Measurements from ENCODE around the gene MEGF8. TPM values are rescaled to one million over a fixed set of nuclear protein-coding genes. Genes with fewer than 3 reads are reported as not detected.
A peak's percentile ranks its signal among the peaks of the same experiment; 100 is the strongest.

MEGF8 gene
- total and polyA plus RNA-seq, 9 of the 15 experiments (the other 6 are each of a cell fraction or from before 2014, with no cell fraction given): 0.28 to 13.1 (median 3.0) TPM

GRCh38 chr19:42374826-42375376, 49.5 kb downstream of the MEGF8 start:
- H3K79me2 ChIP-seq (ENCODE audit: control insufficient read depth, insufficient read depth, low read length): no peaks in the 10 kb centered on the region
- ChIA-PET CTCF (ENCODE audit: low intra/inter-chr PET ratio) (no interaction called here), POLR2A (no interaction called here)
- no peak overlapping the region for H2AFZ ChIP-seq (ENCODE audit: low read depth, low read length)
- H3K4me1 ChIP-seq (replicated peaks in 1 of 2; ENCODE audit: control insufficient read depth in 2 of 2, insufficient read depth in 2 of 2, low read length in 2 of 2): peaks cover 0 to 38% of the 10 kb centered on the region in 2 experiments; a peak in 3 of 5 replicates
- in situ Hi-C loops (cut with MboI) (no loop called here), intact Hi-C loops (cut with micrococcal nuclease) (no loop called here)
- peak; percentile 29 for TF ChIP-seq ZFP36 (IDR thresholded peaks at IDR 0.05; ENCODE audit: low read depth, low read length, partially characterized antibody)
- TF ChIP-seq, protein P1, sequence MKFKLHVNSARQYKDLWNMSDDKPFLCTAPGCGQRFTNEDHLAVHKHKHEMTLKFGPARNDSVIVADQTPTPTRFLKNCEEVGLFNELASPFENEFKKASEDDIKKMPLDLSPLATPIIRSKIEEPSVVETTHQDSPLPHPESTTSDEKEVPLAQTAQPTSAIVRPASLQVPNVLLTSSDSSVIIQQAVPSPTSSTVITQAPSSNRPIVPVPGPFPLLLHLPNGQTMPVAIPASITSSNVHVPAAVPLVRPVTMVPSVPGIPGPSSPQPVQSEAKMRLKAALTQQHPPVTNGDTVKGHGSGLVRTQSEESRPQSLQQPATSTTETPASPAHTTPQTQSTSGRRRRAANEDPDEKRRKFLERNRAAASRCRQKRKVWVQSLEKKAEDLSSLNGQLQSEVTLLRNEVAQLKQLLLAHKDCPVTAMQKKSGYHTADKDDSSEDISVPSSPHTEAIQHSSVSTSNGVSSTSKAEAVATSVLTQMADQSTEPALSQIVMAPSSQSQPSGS (CRISPR knock-in tag; IDR thresholded peaks at IDR 0.05): no peak
- H3K9me1 ChIP-seq (ENCODE audit: control insufficient read depth, insufficient read depth, low read length): no peaks in the 10 kb centered on the region
- H3K27me3 ChIP-seq (ENCODE audit: control insufficient read depth in 2 of 2, insufficient read depth in 2 of 2, low read length in 2 of 2): peaks cover 0 to 20% of the 10 kb centered on the region in 2 experiments; a peak in 1 of 5 replicates
- peak overlapping the region in 1 of 2 experiments; percentile 56; a peak in 1 of 4 replicates for H3K9ac ChIP-seq (ENCODE audit: insufficient read depth in 1 of 2, low read depth in 2 of 2, low read length in 2 of 2)
- no peaks in the 10 kb centered on the region; the same call in 2 of the 3 replicates for H3K36me3 ChIP-seq (ENCODE audit: control insufficient read depth, insufficient read depth, low read length)
- no peak overlapping the region for H3K4me3 ChIP-seq
- H3K27ac ChIP-seq (ENCODE audit: extremely low read depth, low read depth, low read length): no peak overlapping the region
- WGBS (ENCODE audit: insufficient coverage, low coverage, missing lambda C conversion rate): 90% methylated on average over 11 of the region's 11 CpGs
- no TSS peak for BruUV-seq (replicated peaks)
- H3K4me2 ChIP-seq (ENCODE audit: insufficient read depth, low read length): no peak overlapping the region
- ATAC-seq (no peak), DNase-seq (ENCODE audit: extremely low read depth in 1 of 4, low spot score in 3 of 4) (no peak), FAIRE-seq (no peak)
- no peaks in the 10 kb centered on the region for H3K9me3 ChIP-seq (replicated peaks; ENCODE audit: control insufficient read depth, insufficient read depth, low read depth, low read length)
- H4K20me1 ChIP-seq (replicated peaks; ENCODE audit: control insufficient read depth, insufficient read depth, low read length): no peaks in the 10 kb centered on the region

All from K562 (cell line).